ENCODE data around the gene CEPT1.

CEPT1 gene

GRCh38 chr1:111145963-111146768, 6.1 kb downstream of the CEPT1 start:
- no peak for DNase-seq (ENCODE audit: low spot score)

GRCh38 chr1:111147948-111148347, 7.9 kb downstream of the CEPT1 start:
- no peak for DNase-seq (ENCODE audit: low spot score)

GRCh38 chr1:111148376-111148881, 8.4 kb downstream of the CEPT1 start:
- DNase-seq (ENCODE audit: low spot score): no peak

- DNase-seq (ENCODE audit: low spot score): no peak
Observed at GRCh38 chr1:111151838-111152237, 11.8 kb downstream of the CEPT1 start.

GRCh38 chr1:111154021-111154999, 14.3 kb downstream of the CEPT1 start:
- no peak for DNase-seq (ENCODE audit: low spot score)

GRCh38 chr1:111157431-111157830, 17.4 kb downstream of the CEPT1 start:
- no peak for DNase-seq (ENCODE audit: low spot score)

GRCh38 chr1:111161843-111162487, 21.9 kb downstream of the CEPT1 start:
- DNase-seq (ENCODE audit: low spot score): no peak

- DNase-seq (ENCODE audit: low spot score): no peak
Observed at GRCh38 chr1:111162488-111162880, 22.5 kb downstream of the CEPT1 start.

- DNase-seq (ENCODE audit: low spot score): no peak
Observed at GRCh38 chr1:111163363-111163762, 23.3 kb downstream of the CEPT1 start.

GRCh38 chr1:111164151-111164550, 24.1 kb downstream of the CEPT1 start:
- DNase-seq (ENCODE audit: low spot score): no peak

- no peak for DNase-seq (ENCODE audit: low spot score)
Observed at GRCh38 chr1:111172463-111172862, 32.4 kb downstream of the CEPT1 start.

GRCh38 chr1:111174070-111174469, 34.0 kb downstream of the CEPT1 start:
- DNase-seq (ENCODE audit: low spot score): no peak

GRCh38 chr1:111175349-111175748, 35.3 kb downstream of the CEPT1 start:
- DNase-seq (ENCODE audit: low spot score): no peak

- DNase-seq (ENCODE audit: low spot score): no peak
Observed at GRCh38 chr1:111176678-111177077, 36.7 kb downstream of the CEPT1 start.

GRCh38 chr1:111179968-111180533, 40.0 kb downstream of the CEPT1 start:
- DNase-seq (ENCODE audit: low spot score): no peak

GRCh38 chr1:111182052-111182451, 42.0 kb downstream of the CEPT1 start:
- no peak for DNase-seq (ENCODE audit: low spot score)

- DNase-seq (ENCODE audit: low spot score): no peak
Observed at GRCh38 chr1:111183308-111184069, 43.5 kb downstream of the CEPT1 start.

GRCh38 chr1:111184663-111185062, 44.6 kb downstream of the CEPT1 start:
- DNase-seq (ENCODE audit: low spot score): no peak

GRCh38 chr1:111190931-111191451, 51.0 kb downstream of the CEPT1 start:
- DNase-seq (ENCODE audit: low spot score): no peak

- no peak for DNase-seq (ENCODE audit: low spot score)
Observed at GRCh38 chr1:111191496-111191895, 51.5 kb downstream of the CEPT1 start.

- no peak for DNase-seq (ENCODE audit: low spot score)
Observed at GRCh38 chr1:111192074-111192473, 52.1 kb downstream of the CEPT1 start.

Measured in CD4-positive, alpha-beta T cell treated with Interleukin-15 for 4 hours (primary cell).